Measurements from ENCODE around the gene PRLR. TPM values are rescaled to one million over a fixed set of nuclear protein-coding genes. Genes with fewer than 3 reads are reported as not detected.
"Not testable (repeated sequence)": the region's sequence is repeated elsewhere in the genome, so short reads cannot be mapped to it uniquely, and the experiment has no call there.

The PRLR gene
- total RNA-seq, 2 donors from 2014 or later: 4.1 to 6.5 TPM

- Mint-ChIP-seq H3K27me3 (ENCODE audit: insufficient read depth) (no peaks in the 10 kb centered on the region), H3K36me3 (ENCODE audit: low read depth) (no peaks in the 10 kb centered on the region), H3K9me3 (no peaks in the 10 kb centered on the region), H3K4me1 (peaks cover 8% of the 10 kb centered on the region), H3K4me3 (no peak overlapping the region), H3K27ac (no peak overlapping the region)
- Histone ChIP-seq H3K4me3 (ENCODE audit: low read length) (no peak overlapping the region), H3K9me3 (ENCODE audit: control insufficient read depth, low read length) (no peaks in the 10 kb centered on the region), H3K4me1 (ENCODE audit: control insufficient read depth, insufficient read depth, low read length) (no peaks in the 10 kb centered on the region), H3K27ac (ENCODE audit: low read depth, low read length) (no peak overlapping the region), H3K27me3 (ENCODE audit: control insufficient read depth, insufficient read depth, low read length, poor library complexity, severe bottlenecking) (no peaks in the 10 kb centered on the region), H3K36me3 (ENCODE audit: control insufficient read depth, insufficient read depth, low read length) (no peaks in the 10 kb centered on the region), H3K9ac (ENCODE audit: extremely low read depth, low read length, poor library complexity, severe bottlenecking) (no peak overlapping the region)
- WGBS, 2 experiments (ENCODE audit: insufficient coverage in 1 of 2, insufficient read length in 1 of 2): 75 to 91% methylated on average over 2 of the region's 2 CpGs
- DNase-seq: no peak
- TF ChIP-seq CTCF (conservative IDR thresholded peaks at IDR 0.05): no peak
Measured at GRCh38 chr5:35038891-35039290, 191.4 kb downstream of the PRLR start.

GRCh38 chr5:35036536-35036935 lies 193.8 kb downstream of the PRLR start:
- DNase-seq: no peak
- Histone ChIP-seq H3K27ac (ENCODE audit: low read depth, low read length) (no peak overlapping the region), H3K4me1 (ENCODE audit: control insufficient read depth, insufficient read depth, low read length) (no peaks in the 10 kb centered on the region), H3K27me3 (ENCODE audit: control insufficient read depth, insufficient read depth, low read length, poor library complexity, severe bottlenecking) (no peaks in the 10 kb centered on the region), H3K4me3 (ENCODE audit: low read length) (no peak overlapping the region), H3K9me3 (ENCODE audit: control insufficient read depth, low read length) (no peaks in the 10 kb centered on the region), H3K36me3 (ENCODE audit: control insufficient read depth, insufficient read depth, low read length) (no peaks in the 10 kb centered on the region), H3K9ac (ENCODE audit: extremely low read depth, low read length, poor library complexity, severe bottlenecking) (no peak overlapping the region)
- no peaks in the 10 kb centered on the region for H3K36me3 Mint-ChIP-seq (ENCODE audit: low read depth)
- no peak for TF ChIP-seq CTCF (conservative IDR thresholded peaks at IDR 0.05)
- H3K27me3 Mint-ChIP-seq (ENCODE audit: insufficient read depth): no peaks in the 10 kb centered on the region
- H3K4me1 Mint-ChIP-seq: peaks cover 8% of the 10 kb centered on the region
- no peaks in the 10 kb centered on the region for H3K9me3 Mint-ChIP-seq
- 91 to 98% methylated on average over 4 of the region's 4 CpGs for WGBS, 2 experiments (ENCODE audit: insufficient coverage in 1 of 2, insufficient read length in 1 of 2)
- H3K27ac Mint-ChIP-seq: no peak overlapping the region
- no peak overlapping the region for H3K4me3 Mint-ChIP-seq

GRCh38 chr5:35035929-35036328 lies 194.4 kb downstream of the PRLR start:
- not testable (repeated sequence) for H3K9me3 ChIP-seq (ENCODE audit: control insufficient read depth, low read length); H3K9ac ChIP-seq (ENCODE audit: extremely low read depth, low read length, poor library complexity, severe bottlenecking); H3K27me3 ChIP-seq (ENCODE audit: control insufficient read depth, insufficient read depth, low read length, poor library complexity, severe bottlenecking); H3K27ac Mint-ChIP-seq; H3K4me3 Mint-ChIP-seq; H3K36me3 ChIP-seq (ENCODE audit: control insufficient read depth, insufficient read depth, low read length); H3K27me3 Mint-ChIP-seq (ENCODE audit: insufficient read depth); H3K9me3 Mint-ChIP-seq; H3K4me3 ChIP-seq (ENCODE audit: low read length); H3K27ac ChIP-seq (ENCODE audit: low read depth, low read length); H3K4me1 ChIP-seq (ENCODE audit: control insufficient read depth, insufficient read depth, low read length); DNase-seq; H3K36me3 Mint-ChIP-seq (ENCODE audit: low read depth); H3K4me1 Mint-ChIP-seq
- WGBS, 2 experiments (ENCODE audit: insufficient coverage in 1 of 2, insufficient read length in 1 of 2): 86 to 92% methylated on average over 3 to 4 of the region's 4 CpGs

GRCh38 chr5:35035271-35035670 lies 195.0 kb downstream of the PRLR start:
- no peak overlapping the region for H3K27ac Mint-ChIP-seq
- DNase-seq: no peak
- 83 to 94% methylated on average over 2 to 3 of the region's 3 CpGs for WGBS, 2 experiments (ENCODE audit: insufficient coverage in 1 of 2, insufficient read length in 1 of 2)
- Histone ChIP-seq H3K9ac (ENCODE audit: extremely low read depth, low read length, poor library complexity, severe bottlenecking) (no peak overlapping the region), H3K27me3 (ENCODE audit: control insufficient read depth, insufficient read depth, low read length, poor library complexity, severe bottlenecking) (no peaks in the 10 kb centered on the region), H3K9me3 (ENCODE audit: control insufficient read depth, low read length) (no peaks in the 10 kb centered on the region), H3K27ac (ENCODE audit: low read depth, low read length) (no peak overlapping the region), H3K36me3 (ENCODE audit: control insufficient read depth, insufficient read depth, low read length) (no peaks in the 10 kb centered on the region), H3K4me3 (ENCODE audit: low read length) (no peak overlapping the region), H3K4me1 (ENCODE audit: control insufficient read depth, insufficient read depth, low read length) (no peaks in the 10 kb centered on the region)
- H3K36me3 Mint-ChIP-seq (ENCODE audit: low read depth): no peaks in the 10 kb centered on the region
- no peaks in the 10 kb centered on the region for H3K27me3 Mint-ChIP-seq (ENCODE audit: insufficient read depth)
- H3K4me3 Mint-ChIP-seq: no peak overlapping the region
- no peaks in the 10 kb centered on the region for H3K9me3 Mint-ChIP-seq
- H3K4me1 Mint-ChIP-seq: peaks cover 8% of the 10 kb centered on the region
- TF ChIP-seq CTCF (conservative IDR thresholded peaks at IDR 0.05): no peak

Measured in endodermal cell (in vitro differentiated cells).